A673 (cell line): ENCODE measurements around the gene KRT15.

Experiments used
- EZH2 ChIP-seq: fragments of 200-600 bp; sonication (generic); IDR thresholded peaks from 2 replicates; pipeline ENCODE4 v1.6.1; 2017; ENCODE audit warnings: borderline replicate concordance, low read depth, mild to moderate bottlenecking, mixed read lengths, antibody characterized with exemption, low read length; ENCODE audit not compliant: poor library complexity, severe bottlenecking
- TF ChIP-seq, protein P1 (sequence below): fragments of 300-800, 200-600 bp; sonication (generic); conservative IDR thresholded peaks from 2 replicates; pipeline ENCODE4 v1.5.1; 2017; ENCODE audit warnings: low read depth, mild to moderate bottlenecking, antibody characterized with exemption, low read length, moderate library complexity, mixed read lengths

DNA sequence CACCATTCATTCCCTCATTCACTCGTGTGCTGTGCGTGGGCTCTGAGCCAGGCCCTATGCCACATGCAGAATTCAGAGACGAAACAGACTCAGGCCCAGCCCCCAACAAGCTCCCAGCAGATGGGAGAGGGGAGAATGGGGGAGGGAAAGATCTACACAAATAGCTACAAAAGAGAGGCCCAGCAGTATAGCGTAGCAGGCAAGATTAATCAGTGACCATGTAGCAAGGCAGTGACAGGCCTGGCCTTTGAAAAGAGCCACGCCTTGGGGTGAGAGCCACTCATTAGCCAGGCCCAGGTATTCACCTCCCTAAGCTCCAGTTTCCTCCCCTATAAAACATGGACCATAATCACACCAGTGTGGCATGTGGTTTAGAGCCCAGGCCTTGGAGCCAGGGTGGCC is 25.8 kb upstream of the KRT15 start:
- TF ChIP-seq, protein P1, sequence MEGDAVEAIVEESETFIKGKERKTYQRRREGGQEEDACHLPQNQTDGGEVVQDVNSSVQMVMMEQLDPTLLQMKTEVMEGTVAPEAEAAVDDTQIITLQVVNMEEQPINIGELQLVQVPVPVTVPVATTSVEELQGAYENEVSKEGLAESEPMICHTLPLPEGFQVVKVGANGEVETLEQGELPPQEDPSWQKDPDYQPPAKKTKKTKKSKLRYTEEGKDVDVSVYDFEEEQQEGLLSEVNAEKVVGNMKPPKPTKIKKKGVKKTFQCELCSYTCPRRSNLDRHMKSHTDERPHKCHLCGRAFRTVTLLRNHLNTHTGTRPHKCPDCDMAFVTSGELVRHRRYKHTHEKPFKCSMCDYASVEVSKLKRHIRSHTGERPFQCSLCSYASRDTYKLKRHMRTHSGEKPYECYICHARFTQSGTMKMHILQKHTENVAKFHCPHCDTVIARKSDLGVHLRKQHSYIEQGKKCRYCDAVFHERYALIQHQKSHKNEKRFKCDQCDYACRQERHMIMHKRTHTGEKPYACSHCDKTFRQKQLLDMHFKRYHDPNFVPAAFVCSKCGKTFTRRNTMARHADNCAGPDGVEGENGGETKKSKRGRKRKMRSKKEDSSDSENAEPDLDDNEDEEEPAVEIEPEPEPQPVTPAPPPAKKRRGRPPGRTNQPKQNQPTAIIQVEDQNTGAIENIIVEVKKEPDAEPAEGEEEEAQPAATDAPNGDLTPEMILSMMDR, result no peak
- TF ChIP-seq EZH2, result no peak
